ENCODE data around the gene LARP4B.
A peak's percentile ranks its signal among the peaks of the same experiment; 100 is the strongest.

LARP4B gene

DNA sequence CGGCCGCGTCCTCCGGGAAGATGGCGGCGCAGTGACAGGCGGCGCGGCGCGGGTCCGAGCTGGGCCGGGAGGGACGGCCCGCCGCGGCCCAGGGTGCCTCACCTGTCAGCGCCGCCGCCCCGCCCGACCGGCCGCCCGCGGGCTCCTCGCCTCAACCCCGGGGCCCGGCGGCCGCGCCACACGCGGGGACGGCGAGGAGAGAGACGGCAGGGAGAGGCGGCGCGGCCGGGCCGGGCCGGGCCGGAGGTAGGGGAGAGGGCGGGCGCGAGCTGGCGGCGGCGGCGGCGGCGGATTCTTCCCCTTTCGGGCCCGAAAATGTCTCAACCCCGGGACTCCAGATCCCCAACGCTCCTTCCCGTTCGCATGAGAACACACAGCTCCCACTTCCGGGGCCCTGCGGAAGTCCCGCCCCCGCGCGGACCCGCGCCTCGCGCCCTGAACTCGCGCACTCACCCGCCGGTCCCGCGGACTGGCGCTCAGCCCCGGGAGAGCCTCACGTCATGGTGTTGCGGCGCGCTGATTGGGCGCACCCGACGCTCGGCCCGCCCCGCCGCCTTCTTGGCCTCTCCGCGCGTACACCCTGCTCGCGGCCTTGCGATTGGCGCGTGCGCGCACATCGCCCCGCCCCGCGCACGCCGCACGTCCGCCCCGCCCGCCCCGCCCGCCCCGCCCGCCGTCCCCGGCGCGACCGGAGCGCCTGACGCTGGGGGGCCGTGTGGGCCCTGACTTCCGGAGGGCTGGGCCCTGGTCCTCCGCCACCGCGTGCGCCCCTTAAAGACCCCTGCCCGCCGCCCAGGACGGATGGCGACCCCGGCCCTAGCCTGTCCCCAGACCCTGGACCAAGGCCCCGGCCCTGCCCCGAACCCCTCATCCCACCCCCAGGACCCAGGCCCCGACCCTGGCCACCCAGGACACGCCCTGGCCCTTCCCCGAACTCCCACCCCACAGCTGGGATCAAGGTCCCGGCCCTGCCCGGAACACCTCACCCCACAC, at the start of gene LARP4B:
TSS of gene LARP4B (minus strand) at position 380 of the 993 bp plus-strand sequence. CDS start 45,984 bp downstream, outside the sequence.
- peak; percentile 95 for DNase-seq (ENCODE audit: low read depth)

DNA sequence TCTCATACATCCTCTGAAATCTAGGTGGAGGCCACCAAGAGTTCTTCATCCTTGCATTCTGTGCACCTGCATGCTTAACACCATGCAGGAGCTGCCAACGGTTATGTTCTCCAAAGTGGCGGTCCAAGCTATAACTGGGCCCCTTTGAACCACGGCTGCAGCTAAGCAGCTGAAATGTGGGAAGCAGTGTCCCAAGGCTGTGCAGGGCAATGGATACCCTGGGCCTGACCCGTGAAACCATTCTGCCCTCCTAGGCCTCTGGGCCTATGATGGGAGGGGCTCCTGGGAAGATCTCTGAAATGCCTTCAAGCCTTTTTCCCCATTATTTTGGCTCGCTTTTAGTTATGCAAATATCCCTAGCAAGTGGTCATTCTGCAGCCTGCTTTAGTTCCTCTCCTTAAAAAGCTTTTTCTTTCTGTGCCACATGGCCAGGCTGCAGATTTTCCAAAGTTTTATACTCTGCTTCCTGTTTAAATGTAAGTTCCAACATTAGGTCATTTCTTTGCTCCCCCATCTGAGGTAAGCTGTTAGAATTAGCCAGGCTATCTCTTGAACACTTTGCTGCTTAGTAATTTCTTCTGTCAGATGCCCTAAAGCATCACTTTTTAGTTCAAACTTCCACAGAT, 49.1 kb upstream of the LARP4B start:
- DNase-seq (ENCODE audit: low read depth) = no peak

DNA sequence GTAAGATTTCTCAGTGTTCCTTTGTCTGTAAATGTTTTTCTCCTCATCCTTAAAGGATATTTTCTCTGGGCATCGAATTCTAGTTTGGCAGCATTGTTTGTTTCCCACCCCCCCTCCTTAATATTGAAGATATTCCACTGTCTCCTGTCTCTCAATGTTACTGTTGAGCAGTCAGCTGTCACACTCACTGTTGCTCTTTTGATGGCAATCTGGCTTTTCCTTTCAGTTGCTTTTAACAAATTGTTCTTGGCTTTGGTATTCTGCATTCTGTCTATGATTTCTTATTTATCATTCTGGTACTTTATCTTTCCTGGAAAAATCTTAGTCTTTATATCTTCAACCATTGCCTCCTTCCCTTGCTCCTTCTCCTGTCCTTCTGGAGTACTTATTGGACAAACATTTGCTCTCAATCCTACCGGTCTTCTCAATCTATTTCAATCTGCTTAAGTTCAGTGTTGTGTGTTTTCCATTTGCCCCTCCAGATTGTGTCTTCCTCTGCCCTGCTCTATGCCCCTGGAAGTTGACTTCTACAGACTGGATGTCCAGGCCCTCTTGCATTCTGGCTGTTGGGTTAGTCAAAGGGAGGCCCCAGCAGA, 47.4 kb upstream of the LARP4B start:
- DNase-seq (ENCODE audit: low read depth) = no peak

DNA sequence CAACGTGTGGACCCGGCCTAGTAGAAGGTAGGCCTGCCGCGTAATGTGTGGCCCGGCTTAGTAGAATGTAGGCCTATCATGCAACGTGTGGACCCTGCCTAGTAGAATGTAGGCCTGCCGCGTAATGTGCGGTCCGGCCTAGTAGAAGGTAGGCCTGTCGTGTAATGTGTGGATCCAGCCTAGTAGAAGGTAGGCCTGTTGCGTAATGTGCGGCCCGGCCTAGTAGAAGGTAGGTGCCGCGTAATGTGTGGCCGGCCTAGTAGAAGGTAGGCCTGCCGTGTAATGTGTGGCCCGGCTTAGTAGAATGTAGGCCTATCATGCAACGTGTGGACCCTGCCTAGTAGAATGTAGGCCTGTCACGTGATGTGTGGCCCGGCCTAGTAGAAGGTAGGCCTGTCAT, 44.8 kb upstream of the LARP4B start:
- DNase-seq (ENCODE audit: low read depth) = no peak

DNA sequence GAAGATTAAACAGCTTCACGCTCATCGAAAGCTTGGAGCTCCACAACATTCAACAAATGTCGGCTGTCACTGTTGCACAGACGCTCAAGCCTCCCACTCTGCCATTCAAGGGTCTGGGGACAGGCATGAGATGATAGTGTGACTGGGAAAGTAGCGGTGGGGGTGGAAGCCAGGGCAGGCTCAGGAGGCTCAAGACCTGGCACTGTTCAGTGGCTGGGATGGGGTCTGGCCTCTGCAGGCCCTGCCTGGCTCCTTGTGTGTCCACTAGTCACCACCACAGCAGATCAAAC, 43.2 kb upstream of the LARP4B start:
- no peak for DNase-seq (ENCODE audit: low read depth)

DNA sequence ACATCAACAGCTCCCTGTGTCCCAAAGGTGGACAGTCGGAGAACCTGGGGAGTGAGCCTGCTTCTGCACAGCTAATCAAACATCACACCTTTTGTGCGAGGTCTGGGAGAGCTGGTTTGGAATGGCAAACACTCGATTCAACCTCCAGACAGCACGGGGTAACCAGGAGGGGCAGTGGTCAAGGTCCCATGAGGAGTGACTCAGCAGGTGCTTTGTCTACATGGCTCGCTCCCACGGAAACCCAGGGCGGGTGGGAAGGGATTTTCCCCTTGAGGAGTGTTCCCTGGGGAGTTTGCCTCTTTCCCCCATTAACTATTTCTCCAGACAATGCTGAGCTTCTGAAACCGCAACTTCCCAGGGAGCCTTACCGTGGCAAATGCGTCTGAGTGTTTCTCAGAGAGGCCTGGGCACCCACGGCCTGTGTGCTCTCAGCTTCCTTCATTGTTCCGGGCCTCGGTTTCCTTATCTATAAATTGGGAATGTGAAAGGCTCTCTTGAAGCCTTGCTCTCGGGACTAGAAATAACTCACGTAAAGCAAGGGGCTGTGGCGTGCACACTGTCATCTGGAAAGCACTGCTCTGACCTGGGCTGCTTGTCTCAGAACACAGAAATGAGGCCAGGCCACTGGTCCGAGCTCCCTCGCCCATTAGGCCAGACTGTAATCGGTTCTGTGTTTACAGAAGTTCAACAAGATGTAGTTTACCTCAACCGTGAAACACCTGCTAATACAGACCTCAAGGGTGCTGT, 42.7 kb upstream of the LARP4B start:
- no peak for DNase-seq (ENCODE audit: low read depth)

DNA sequence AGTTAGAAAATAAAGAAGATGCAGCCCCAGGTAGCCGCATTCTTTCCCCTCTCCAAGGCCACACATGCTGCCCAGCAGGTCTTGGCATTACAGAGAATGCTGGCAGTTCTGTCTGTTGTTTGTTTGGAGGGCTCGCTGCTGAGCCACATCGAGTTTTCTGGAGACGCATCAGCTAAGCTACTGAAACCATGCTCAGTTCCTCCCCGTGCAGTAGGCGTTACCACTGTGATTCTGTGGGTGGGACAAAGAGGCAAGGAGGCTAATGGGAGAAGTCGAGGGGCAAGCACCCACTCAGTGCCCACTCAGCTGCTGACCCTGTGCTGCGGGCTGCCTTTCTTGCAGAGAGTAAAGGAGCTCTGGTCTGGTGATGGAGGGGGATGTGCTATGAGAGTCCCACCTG, 41.3 kb upstream of the LARP4B start:
- no peak for DNase-seq (ENCODE audit: low read depth)

DNA sequence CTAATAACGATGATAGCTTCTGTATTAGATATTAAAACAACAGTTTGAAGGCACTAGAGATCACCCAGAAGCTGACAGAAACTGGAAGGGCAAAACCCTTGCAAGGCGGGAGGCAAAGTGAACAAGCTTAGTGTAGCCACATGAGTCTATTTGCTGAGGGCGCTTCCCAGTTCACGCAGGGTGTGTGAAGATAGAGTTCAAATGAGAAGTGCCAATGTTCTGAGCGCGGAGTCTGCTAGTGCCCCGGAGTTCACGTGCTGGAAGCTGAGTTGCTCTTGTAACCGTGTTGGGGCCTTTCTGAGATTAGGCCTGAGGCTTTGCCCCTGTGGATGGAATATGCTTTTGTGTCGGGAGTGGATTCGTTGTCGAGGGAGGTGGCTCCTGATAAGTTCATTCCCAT, 40.1 kb upstream of the LARP4B start:
- DNase-seq (ENCODE audit: low read depth) = no peak

DNA sequence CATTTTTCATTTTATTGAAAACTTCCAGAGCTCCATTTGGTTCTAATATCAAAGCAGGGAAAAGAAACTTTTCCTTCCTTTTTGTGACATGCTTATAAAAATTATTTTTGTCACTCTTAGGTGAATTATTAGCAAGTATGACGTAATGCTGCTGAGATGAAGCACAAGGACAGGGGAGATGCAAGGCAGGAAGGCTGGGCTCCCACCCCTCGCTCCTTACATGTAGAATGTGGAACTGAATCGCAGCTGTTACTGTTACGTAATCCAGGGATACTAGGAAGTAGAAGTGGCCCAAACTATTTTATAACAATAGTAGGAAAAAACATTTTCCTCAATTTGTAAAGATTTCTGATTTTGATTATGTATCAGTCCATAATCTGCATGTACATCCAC, 39.6 kb upstream of the LARP4B start:
- DNase-seq (ENCODE audit: low read depth) = no peak

DNA sequence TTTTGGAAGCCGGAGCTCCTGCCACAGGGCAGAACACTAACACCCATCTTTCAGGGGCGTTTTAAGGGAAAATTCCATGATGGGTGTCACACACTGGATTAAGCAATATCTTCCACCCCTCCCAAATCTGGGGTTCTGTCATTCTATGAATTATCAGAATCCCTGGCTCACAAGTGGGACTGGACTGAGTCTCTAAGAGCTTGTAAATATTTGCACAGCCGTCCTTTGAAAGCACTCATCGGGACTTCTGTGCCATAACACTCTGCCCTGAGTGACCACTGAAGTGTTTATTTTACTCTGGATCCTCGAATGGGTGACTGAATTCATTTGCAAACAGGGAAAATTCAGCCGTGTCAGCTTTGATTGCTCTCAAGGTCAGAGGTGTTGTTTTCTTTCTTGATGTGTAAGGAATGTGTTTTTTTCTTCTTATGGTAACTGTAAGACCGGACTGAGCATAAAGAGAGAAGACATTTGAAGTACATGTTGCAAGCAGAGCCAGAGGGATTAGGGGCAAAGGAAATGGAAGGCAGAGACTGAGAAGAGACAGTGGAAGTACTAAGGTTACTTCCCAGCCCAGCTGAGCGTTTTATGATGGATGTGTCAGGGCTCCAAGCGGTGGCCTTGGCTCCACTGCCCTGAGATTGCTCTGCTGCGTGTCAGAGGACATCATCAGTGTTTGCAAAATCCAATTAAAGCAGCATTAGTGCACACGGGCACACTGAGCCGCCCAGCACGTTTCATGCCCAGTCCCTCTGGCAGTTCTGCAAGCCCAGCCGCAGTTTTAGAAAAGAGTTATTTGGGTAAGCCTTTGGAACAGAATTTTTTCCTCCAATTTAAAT, 39.0 kb upstream of the LARP4B start:
- no peak for DNase-seq (ENCODE audit: low read depth)

DNA sequence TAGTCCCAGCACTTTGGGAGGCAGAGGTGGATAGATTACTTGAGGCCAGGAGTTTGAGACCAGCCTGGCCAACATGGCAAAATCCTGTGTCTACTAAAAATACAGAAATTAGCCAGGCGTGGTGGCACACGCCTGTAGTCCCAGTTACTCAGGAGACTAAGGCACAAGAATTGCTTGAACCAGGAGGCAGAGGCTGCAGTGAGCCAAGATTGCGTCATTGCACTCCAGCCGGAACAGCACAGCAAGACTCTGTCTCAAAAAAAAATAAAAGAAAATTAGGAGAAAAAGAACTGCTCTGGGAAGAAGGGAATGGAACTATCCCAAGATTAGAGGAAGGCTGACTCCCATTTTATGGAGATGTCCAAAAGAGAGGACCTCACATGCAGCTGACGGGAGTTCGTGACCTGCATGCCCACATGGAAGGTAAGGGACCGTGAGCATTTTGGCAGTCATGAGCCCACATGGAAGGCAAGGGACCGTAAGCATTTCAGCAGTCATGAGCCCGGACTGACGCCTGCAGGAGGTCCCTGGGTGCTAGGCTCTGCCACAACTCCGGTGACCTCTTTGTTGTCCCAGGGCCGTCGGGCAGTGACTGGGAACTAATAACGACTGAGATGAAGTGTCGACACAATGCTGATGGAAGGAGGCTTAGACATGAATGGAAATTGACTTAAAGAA, 38.1 kb upstream of the LARP4B start:
- no peak for DNase-seq (ENCODE audit: low read depth)

DNA sequence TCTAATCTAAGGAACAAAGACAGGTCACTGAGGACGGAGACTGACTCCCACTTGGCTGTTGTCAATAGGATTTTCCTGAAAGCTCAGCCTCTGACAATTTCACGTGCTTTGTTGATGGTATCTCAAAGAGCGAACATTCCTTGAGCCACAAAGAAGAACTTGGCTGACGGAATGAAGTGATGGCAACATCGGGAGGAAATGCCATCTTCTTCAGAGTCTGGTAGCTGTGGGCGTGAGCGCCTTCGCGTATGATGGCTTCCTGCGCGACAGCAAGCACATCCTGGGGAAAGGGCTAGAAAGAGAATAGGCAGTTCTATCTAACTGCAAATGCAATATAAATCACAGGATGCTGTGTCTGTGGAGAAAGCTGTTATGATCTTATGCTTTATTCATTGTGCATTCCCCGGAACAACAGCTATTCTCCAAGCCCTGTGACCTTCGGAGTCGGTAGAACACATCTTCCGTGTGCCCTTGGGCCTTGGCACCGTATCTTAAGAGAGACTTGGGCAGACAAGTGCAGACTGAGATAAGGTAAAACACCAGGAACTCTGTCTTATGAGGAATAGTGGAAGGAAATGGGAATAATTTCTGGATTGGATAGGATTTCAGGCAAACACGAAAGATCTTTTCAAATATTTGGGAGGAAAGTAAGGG, 37.2 kb upstream of the LARP4B start:
- no peak for DNase-seq (ENCODE audit: low read depth)

DNA sequence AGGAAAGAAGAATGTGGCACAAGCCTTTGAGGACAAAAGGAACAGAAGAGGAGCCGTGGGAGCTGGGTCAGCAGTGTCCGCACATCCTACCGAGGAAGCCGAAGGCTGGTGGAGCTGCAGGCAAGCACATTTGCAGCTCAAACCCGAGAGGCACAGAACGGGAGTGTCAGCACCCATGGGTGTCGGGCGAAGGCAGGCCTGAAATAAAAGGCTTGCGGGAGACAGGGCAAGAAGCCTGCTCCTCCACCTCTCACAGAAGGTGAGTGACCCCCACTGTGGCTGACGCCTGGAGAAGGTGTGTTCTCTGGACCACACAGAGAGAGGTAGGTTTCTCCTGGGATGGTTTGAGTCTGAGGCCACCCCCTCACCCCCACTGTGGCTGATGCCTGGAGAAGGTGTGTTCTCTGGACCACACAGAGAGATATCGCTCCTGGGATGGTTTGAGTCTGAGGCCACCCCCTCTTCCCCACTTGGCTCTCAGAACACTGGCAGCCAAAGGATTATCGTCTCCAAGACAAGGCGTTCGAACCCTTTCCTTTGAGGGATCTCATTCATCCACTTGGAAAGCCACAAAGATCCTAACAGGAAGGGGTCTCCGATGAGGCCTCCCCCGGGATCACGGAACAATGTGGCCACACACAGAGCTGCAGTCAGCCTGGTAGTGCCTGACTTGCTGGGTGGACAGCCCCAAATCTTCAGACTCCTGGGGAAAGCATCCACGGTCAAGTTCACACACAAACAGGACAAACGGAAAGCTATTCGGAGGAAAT, 35.1 kb upstream of the LARP4B start:
- DNase-seq (ENCODE audit: low read depth) = no peak

DNA sequence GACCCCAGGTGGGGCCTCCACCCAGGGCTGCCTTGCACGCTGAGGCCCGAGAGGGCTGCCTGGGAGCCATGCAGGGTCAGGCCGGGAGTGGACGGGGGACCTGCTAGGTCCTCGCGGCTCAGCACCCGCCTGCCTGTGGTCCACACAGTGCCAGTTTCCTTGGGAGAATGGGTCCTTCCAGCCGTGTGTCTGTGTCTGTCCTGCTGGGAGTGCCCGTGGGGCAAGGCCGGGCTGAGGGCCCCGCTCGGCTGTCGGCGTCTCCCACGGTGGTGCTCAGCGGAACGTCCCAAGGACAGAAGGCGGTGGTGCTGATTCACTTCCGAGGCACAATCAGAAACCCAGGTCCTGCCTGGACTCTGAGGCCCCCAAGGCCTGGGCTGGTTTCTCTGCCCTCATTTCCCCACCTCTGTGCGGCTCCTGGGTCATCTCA, 33.5 kb upstream of the LARP4B start:
- no peak for DNase-seq (ENCODE audit: low read depth)

DNA sequence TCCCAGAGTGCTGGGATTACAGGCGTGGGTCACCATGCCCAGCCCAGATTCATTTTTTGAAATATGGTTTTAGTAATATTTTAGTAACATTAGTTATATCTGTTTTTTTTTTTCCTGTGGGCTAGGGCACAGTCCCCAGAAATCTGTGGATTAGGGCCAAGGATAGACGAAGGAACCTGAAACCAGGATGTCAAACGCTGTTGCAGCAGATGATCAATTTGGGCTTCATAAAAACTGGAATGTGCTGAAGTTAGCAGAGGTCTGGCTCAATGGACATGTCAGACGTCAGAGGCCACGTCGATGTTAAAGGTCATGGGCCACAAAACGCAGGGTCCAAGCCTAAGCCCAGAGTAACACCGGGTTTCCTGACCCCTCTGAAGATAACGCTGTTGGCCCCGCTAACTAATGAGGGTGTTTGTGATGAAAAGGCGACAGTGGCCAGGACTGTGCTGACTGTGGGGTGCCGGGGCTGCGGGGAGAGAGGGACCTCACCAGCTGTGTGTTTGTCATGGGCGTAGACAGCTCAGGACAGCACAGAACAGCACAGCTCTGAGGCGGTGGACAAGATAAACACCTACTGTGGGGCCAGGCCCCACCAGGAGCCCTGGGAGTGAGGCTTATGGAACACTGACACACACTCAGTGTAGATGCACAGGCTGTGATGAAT, 32.9 kb upstream of the LARP4B start:
- no peak for DNase-seq (ENCODE audit: low read depth)

DNA sequence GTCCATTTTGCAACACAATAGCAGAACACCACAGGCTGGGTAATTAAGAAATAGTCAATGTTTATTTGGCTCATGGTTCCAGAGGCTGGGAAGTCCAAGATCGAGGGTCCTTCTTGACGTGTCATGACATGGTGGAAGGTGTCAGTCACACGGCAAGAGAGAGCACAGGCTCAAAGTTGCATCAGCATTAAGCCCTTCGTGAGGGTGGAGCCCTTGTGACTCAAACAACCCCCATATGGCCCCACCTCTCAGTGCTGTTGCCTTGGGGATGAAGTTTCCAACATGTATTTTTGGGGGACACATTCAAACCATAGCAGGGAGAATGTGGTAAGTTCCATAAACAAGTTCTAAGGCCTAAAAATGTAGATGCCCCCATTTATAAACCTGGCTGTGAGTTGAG, 32.1 kb upstream of the LARP4B start:
- no peak for DNase-seq (ENCODE audit: low read depth)

DNA sequence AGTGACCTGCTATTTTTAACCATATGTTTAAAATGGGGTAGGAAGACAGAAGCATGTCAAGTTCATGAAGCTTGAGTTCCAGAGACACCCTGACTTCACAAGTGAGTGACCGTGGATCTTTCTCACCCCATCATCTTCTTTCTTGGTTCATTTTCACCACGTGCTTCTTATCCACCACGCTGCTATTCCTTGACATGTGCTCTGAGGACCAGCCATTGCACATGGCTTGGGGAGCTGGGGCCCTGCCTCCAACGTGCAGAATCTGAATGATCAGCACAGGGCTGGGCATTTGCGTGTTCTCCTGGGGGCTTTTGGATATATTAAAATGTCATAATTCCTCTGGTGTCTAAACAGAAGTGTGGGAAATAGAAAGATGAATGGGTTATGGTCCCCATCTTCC, 31.7 kb upstream of the LARP4B start:
- no peak for DNase-seq (ENCODE audit: low read depth)

DNA sequence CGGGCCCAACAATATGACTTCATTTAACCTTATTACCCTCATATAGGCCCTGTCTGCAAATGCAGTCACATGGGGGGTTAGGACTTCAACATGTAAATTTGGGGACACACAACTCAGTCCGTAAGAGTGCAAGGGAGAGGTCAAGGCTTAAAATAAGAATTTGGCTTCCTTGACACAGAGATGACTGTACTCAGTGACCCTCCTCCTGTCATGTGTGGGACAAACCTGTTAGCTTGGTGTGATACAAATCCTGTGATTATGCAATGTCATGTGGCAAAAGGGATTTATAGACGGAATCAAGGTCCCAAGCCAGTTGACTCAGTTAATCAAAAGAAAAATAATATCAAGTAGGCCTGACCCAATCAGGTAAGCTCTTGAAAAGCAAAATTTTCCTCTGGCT, 30.8 kb upstream of the LARP4B start:
- DNase-seq (ENCODE audit: low read depth) = no peak

DNA sequence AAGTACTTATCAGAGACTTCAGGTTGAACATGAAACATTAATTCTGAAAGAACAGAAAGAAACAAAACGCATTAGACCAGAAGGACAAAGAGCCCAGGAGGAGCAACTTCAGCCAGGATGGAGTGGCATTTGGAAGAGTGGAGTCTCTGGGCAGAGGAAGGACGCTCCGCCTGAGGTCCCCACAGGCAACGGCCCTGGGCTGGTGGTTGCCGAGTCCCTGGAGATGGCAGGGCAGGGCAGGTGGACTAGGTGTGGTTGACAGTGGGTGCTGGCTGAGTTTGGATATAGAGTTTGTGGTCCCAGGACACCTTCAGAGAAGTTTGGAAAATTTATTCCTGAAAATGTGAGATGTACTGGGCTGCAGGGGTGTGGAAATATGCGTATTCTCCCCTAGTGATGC, 27.4 kb upstream of the LARP4B start:
- no peak for DNase-seq (ENCODE audit: low read depth)

Measured in GM04504 (cell line).